ENCODE data around the gene INPP5D.

Gene INPP5D

DNA sequence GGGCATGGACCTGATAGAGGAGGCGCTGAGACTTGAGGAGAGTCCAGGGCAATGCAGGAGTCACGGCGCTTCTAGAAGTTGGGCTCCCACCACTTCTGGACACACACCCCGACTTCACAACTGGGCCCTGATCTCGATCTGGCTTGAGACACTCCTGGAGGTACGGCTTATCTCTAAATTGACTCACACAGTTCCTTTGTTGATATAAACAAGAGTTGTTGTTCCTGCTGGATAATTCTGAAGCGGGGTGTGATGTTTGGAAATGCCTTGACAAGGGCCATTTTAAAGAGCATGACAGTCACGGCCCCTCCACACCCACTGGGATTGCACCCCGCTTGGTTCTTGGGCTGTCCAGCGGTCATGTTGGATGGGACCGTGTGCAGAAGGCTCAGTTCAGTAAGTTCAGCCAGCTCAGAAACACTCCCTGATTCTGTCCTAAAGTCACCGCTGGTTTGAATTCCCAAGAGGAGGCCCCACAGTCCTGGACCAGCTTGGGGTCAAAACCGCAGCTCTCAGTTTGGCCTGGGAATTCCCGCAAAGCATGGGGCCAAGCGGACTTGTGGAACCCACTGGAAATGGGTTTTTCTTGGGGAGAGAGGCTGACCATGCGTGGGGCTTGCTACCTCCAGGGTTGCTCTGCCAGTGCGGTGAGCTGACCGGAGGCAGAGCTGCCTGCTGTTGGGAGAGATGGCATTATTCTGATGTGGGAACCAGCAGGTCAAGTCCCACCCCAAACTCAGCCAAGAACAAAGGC lies 37.0 kb upstream of the INPP5D start:
- DNase-seq (ENCODE audit: low read depth): no peak
- H3K4me3 ChIP-seq (ENCODE audit: low read depth, low read length): no peak overlapping the region
- no peak for TF ChIP-seq CTCF (IDR thresholded peaks at IDR 0.05; ENCODE audit: low read depth, low read length, missing control alignments)

DNA sequence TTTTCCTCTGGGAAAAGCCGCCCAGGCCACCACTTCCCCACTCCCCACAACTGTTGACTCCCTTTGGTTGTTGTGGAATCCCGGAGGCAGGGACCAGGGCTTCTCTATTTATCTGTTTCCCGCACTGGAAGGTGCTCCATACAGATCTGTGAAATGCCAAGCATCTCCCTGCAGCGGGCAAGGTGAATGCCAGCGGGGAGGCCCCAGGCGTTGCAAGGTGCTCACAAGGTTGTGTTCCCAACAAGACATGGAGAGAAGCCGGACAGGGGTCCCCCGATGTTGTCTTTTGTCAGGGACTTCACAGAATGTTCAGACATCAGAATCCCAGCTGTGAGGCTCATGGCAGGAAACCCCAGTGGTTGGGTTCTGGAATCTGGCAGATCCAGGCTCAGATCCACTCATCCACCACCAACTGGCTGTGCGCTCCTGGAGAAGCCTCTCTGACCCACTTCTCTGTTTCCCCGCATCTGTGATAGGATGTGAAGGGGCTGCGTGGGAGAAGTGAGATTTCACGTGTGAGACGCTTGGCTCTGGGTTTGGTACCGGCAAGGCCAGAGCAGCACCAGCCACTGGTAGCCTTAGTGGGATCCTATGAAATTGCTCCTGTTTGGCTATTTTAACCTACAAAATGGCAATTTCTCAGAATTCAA lies 36.3 kb upstream of the INPP5D start:
- no peak for DNase-seq (ENCODE audit: low read depth)
- H3K4me3 ChIP-seq (ENCODE audit: low read depth, low read length): no peak overlapping the region
- TF ChIP-seq CTCF (IDR thresholded peaks at IDR 0.05; ENCODE audit: low read depth, low read length, missing control alignments): no peak

- TF ChIP-seq CTCF (IDR thresholded peaks at IDR 0.05; ENCODE audit: low read depth, low read length, missing control alignments): no peak
- H3K4me3 ChIP-seq (ENCODE audit: low read depth, low read length): no peak overlapping the region
- no peak for DNase-seq (ENCODE audit: low read depth)
These were observed 34.4 kb upstream of the INPP5D start for GRCh38 chr2:233025706-233026105.

DNA sequence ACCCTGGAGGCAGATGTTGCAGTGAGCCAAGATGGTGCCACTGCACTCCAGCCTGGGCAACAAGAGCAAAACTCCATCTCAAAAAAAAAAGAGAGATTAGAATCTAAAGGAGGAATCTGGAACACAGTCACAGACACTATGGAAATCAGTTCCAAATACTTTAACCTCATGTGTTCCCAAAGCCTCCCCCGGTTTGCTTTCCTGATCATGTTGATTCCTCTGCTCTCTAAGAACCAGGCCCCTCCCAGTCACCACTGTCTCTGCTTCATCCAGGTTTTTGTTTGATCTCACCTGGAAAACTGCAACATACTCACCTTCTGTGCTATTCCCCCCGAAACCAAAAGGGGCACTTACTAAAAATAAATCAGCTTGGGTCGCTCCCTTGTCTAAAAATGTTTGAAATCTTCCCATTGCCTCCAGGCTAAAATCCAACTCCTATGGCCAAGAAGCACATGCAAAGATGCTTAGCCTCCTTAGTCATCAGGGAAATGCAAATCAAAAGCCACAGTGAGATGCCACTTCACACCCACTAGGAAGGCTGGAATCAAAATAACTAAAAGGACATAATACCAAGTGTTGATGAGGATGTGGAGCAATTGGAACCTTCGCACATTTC lies 33.8 kb upstream of the INPP5D start:
- no peak for DNase-seq (ENCODE audit: low read depth)
- H3K4me3 ChIP-seq (ENCODE audit: low read depth, low read length): no peak overlapping the region
- no peak for TF ChIP-seq CTCF (IDR thresholded peaks at IDR 0.05; ENCODE audit: low read depth, low read length, missing control alignments)

DNA sequence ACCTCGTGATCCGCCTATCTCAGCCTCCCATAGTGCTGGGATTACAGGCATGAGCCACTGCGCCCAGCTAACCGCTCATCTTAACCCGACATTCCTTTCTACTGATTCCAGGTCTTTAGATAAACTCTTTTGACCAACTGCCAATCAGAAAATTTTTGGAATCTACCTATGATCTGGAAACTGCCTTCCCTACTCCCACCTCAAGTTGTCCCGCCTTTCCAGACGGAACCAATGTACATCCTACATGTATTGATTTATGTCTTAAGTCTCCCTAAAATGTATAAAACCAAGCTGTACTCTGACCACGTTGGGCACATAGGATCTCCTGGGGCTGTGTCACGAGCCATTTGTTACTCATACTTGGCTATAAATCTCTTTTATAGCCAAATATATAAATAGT lies 30.8 kb upstream of the INPP5D start:
- TF ChIP-seq CTCF (IDR thresholded peaks at IDR 0.05; ENCODE audit: low read depth, low read length, missing control alignments): no peak
- no peak for DNase-seq (ENCODE audit: low read depth)
- H3K4me3 ChIP-seq (ENCODE audit: low read depth, low read length): no peak overlapping the region

- no peak for TF ChIP-seq CTCF (IDR thresholded peaks at IDR 0.05; ENCODE audit: low read depth, low read length, missing control alignments)
- no peak overlapping the region for H3K4me3 ChIP-seq (ENCODE audit: low read depth, low read length)
- DNase-seq (ENCODE audit: low read depth): no peak
These were observed 28.3 kb upstream of the INPP5D start for GRCh38 chr2:233031556-233032500.

Data from GM12864 (cell line).